Glutamatergic neuron (in vitro differentiated cells): Measurements from ENCODE around the gene IPO5. TPM values are rescaled to one million over a fixed set of nuclear protein-coding genes. Genes with fewer than 3 reads are reported as not detected.

Source experiments
- DNase-seq: peaks from one replicate; pipeline ENCODE4 v3.0.0; 2022
- H3K27ac Mint-ChIP-seq: one replicate; pipeline ENCODE4 v1.8.0; 2020; ENCODE audit warnings: mild to moderate bottlenecking, mixed read lengths, inconsistent platforms; ENCODE audit not compliant: unreplicated experiment
- H3K27me3 Mint-ChIP-seq: one replicate; pipeline ENCODE4 v1.8.0; 2020; ENCODE audit warnings: mild to moderate bottlenecking, moderate library complexity, mixed read lengths, inconsistent platforms; ENCODE audit not compliant: unreplicated experiment
- H3K36me3 Mint-ChIP-seq: one replicate; pipeline ENCODE4 v1.8.0; 2020; ENCODE audit warnings: mild to moderate bottlenecking, mixed read lengths, inconsistent platforms; ENCODE audit not compliant: unreplicated experiment
- H3K4me1 Mint-ChIP-seq: one replicate; pipeline ENCODE4 v1.8.0; 2020; ENCODE audit warnings: mild to moderate bottlenecking, low read depth, mixed read lengths, inconsistent platforms; ENCODE audit not compliant: unreplicated experiment
- H3K4me3 Mint-ChIP-seq: one replicate; pipeline ENCODE4 v1.8.0; 2020; ENCODE audit warnings: mild to moderate bottlenecking, mixed read lengths, inconsistent platforms; ENCODE audit not compliant: unreplicated experiment
- H3K9me3 Mint-ChIP-seq: one replicate; pipeline ENCODE4 v1.8.0; 2020; ENCODE audit warnings: mild to moderate bottlenecking, moderate library complexity, mixed read lengths, inconsistent platforms; ENCODE audit not compliant: unreplicated experiment
- CTCF ChIP-seq: fragments of 200-600 bp; sonication (generic); IDR thresholded peaks from one replicate; pipeline ENCODE4 v1.5.0; 2021; ENCODE audit not compliant: partially characterized antibody, unreplicated experiment
- total RNA-seq: library from RNA; stranded (reverse); fragmentation: NEBNext Ultra II Directional; extraction: Animal tissue kit (Norgen Biotek cat#: 25700); gene quantifications from one replicate; pipeline ENCODE4 v1.2.1, GENCODE V29; 2021; ENCODE audit not compliant: unreplicated experiment

The IPO5 gene
- total RNA-seq, 1 donor from 2014 or later: 122 TPM

GRCh38 chr13:97913206-97913605, 40.3 kb upstream of the IPO5 start:
- DNase-seq: no peak
- H3K27ac Mint-ChIP-seq: no peak overlapping the region
- TF ChIP-seq CTCF: no peak
- no peaks in the 10 kb centered on the region for H3K36me3 Mint-ChIP-seq
- H3K9me3 Mint-ChIP-seq: peaks cover 2% of the 10 kb centered on the region
- H3K4me3 Mint-ChIP-seq: no peak overlapping the region
- no peaks in the 10 kb centered on the region for H3K4me1 Mint-ChIP-seq
- no peaks in the 10 kb centered on the region for H3K27me3 Mint-ChIP-seq

- Mint-ChIP-seq H3K36me3 (no peaks in the 10 kb centered on the region), H3K4me1 (no peaks in the 10 kb centered on the region), H3K4me3 (no peak overlapping the region), H3K27me3 (no peaks in the 10 kb centered on the region), H3K9me3 (peaks cover 2% of the 10 kb centered on the region), H3K27ac (no peak overlapping the region)
- TF ChIP-seq CTCF: no peak
- DNase-seq: no peak
Measured at GRCh38 chr13:97914540-97914939, 38.9 kb upstream of the IPO5 start.

- TF ChIP-seq CTCF: no peak
Measured at GRCh38 chr13:97921176-97921816, 32.2 kb upstream of the IPO5 start.

GRCh38 chr13:97928301-97928700, 25.2 kb upstream of the IPO5 start:
- H3K9me3 Mint-ChIP-seq: no peaks in the 10 kb centered on the region

More at GRCh38 chr13:97921176-97921816, 32.2 kb upstream of the IPO5 start:
- Mint-ChIP-seq H3K4me3 (no peak overlapping the region), H3K27ac (no peak overlapping the region), H3K27me3 (no peaks in the 10 kb centered on the region), H3K9me3 (no peaks in the 10 kb centered on the region), H3K4me1 (no peaks in the 10 kb centered on the region), H3K36me3 (no peaks in the 10 kb centered on the region)
- no peak for DNase-seq

More at GRCh38 chr13:97928301-97928700, 25.2 kb upstream of the IPO5 start:
- no peak for DNase-seq
- no peak overlapping the region for H3K27ac Mint-ChIP-seq
- no peaks in the 10 kb centered on the region for H3K36me3 Mint-ChIP-seq
- TF ChIP-seq CTCF: no peak
- H3K4me3 Mint-ChIP-seq: no peak overlapping the region
- H3K27me3 Mint-ChIP-seq: no peaks in the 10 kb centered on the region
- H3K4me1 Mint-ChIP-seq: peaks cover 5% of the 10 kb centered on the region
